SK-N-SH treated with all-trans-retinoic acid at 6 μM for 48 hours (cell line): ENCODE measurements around the gene BST1.

Experiments used
- ATAC-seq: fragments of 200-7000 bp; cut with Tn5 transposase; 3 replicates; pipeline ENCODE4 v1.9.1; 2020; ENCODE audit warnings: mild to moderate bottlenecking, moderate library complexity
- ARNTL ChIP-seq: fragments of 450-650 bp; formaldehyde crosslinking; IDR thresholded peaks from 2 replicates; pipeline ENCODE4 v1.5.0; 2020; ENCODE audit warnings: low read depth, mild to moderate bottlenecking, moderate library complexity, borderline replicate concordance
- BACH2 ChIP-seq: fragments of 250-450 bp; sonication (Bioruptor Pico); IDR thresholded peaks from 2 replicates; pipeline ENCODE4 v1.9.0; 2021; ENCODE audit warnings: mild to moderate bottlenecking, borderline replicate concordance
- CSDC2 ChIP-seq: fragments of 250-450 bp; sonication (Bioruptor Pico); IDR thresholded peaks from 2 replicates; pipeline ENCODE4 v1.5.0; 2020; ENCODE audit warnings: mild to moderate bottlenecking, moderate library complexity
- ESRRG ChIP-seq: fragments of 250-450 bp; sonication (Bioruptor Pico); IDR thresholded peaks from 2 replicates; pipeline ENCODE4 v1.6.1; 2021; ENCODE audit warnings: mild to moderate bottlenecking
- GLIS3 ChIP-seq: fragments of 250-450 bp; sonication (Bioruptor Pico); IDR thresholded peaks from 2 replicates; pipeline ENCODE4 v1.5.0; 2020; ENCODE audit warnings: mild to moderate bottlenecking, moderate library complexity
- ISL1 ChIP-seq: fragments of 250-450 bp; sonication (Bioruptor Pico); IDR thresholded peaks from 2 replicates; pipeline ENCODE4 v2.1.2; 2022; ENCODE audit warnings: mild to moderate bottlenecking, moderate library complexity
- OSR1 ChIP-seq: fragments of 250-450 bp; sonication (Bioruptor Pico); IDR thresholded peaks from 2 replicates; pipeline ENCODE4 v1.8.0; 2022; ENCODE audit warnings: moderate library complexity, mild to moderate bottlenecking, inconsistent platforms
- PPARA ChIP-seq: fragments of 250-450 bp; sonication (Bioruptor Pico); IDR thresholded peaks from 2 replicates; pipeline ENCODE4 v1.5.0; 2020; ENCODE audit warnings: mild to moderate bottlenecking, borderline replicate concordance
- RARB ChIP-seq: fragments of 250-450 bp; sonication (Bioruptor Pico); IDR thresholded peaks from 2 replicates; pipeline ENCODE4 v1.8.0; 2021; ENCODE audit warnings: mild to moderate bottlenecking, moderate library complexity
- SNAI2 ChIP-seq: fragments of 250-450 bp; sonication (Bioruptor Pico); IDR thresholded peaks from 2 replicates; pipeline ENCODE4 v1.5.0; 2020; ENCODE audit warnings: mild to moderate bottlenecking, moderate library complexity
- TCF4 ChIP-seq: fragments of 250-450 bp; sonication (Bioruptor Pico); IDR thresholded peaks from 2 replicates; pipeline ENCODE4 v1.8.0; 2021; ENCODE audit warnings: mild to moderate bottlenecking, moderate library complexity, borderline replicate concordance
- TOX ChIP-seq: fragments of 250-450 bp; sonication (Bioruptor Pico); IDR thresholded peaks from 2 replicates; pipeline ENCODE4 v1.8.0; 2021; ENCODE audit warnings: mild to moderate bottlenecking, moderate library complexity, borderline replicate concordance
- ZC3H10 ChIP-seq: fragments of 250-450 bp; sonication (Bioruptor Pico); IDR thresholded peaks from 2 replicates; pipeline ENCODE4 v1.5.1; 2021; ENCODE audit warnings: mild to moderate bottlenecking, moderate library complexity
- ZFP3 ChIP-seq: fragments of 250-450 bp; sonication (Bioruptor Pico); IDR thresholded peaks from 2 replicates; pipeline ENCODE4 v1.5.0; 2020; ENCODE audit warnings: mild to moderate bottlenecking, moderate library complexity
- ZFP30 ChIP-seq: fragments of 450-650 bp; formaldehyde crosslinking; IDR thresholded peaks from 2 replicates; pipeline ENCODE4 v1.5.0; 2022; ENCODE audit warnings: mild to moderate bottlenecking, moderate library complexity
- ZNF565 ChIP-seq: fragments of 450-650 bp; formaldehyde crosslinking; conservative IDR thresholded peaks from 2 replicates; pipeline ENCODE4 v1.5.0; 2020; ENCODE audit warnings: low read depth, mild to moderate bottlenecking, moderate library complexity
- ZNF70 ChIP-seq: fragments of 450-650 bp; formaldehyde crosslinking; IDR thresholded peaks from 2 replicates; pipeline ENCODE4 v1.5.0; 2020; ENCODE audit warnings: mild to moderate bottlenecking, moderate library complexity
- ZNF8 ChIP-seq: fragments of 450-650 bp; formaldehyde crosslinking; IDR thresholded peaks from 2 replicates; pipeline ENCODE4 v1.5.0; 2020; ENCODE audit warnings: mild to moderate bottlenecking, moderate library complexity
- TF ChIP-seq, protein P1 (sequence below): fragments of 250-450 bp; sonication (Bioruptor Pico); IDR thresholded peaks from 2 replicates; pipeline ENCODE4 v1.5.0; 2020; ENCODE audit warnings: mild to moderate bottlenecking, moderate library complexity
- TF ChIP-seq, protein P2 (sequence below): fragments of 250-450 bp; sonication (Bioruptor Pico); IDR thresholded peaks from 2 replicates; pipeline ENCODE4 v1.8.0; 2020; ENCODE audit warnings: mild to moderate bottlenecking, moderate library complexity, borderline replicate concordance
- TF ChIP-seq, protein P3 (sequence below): fragments of 250-450 bp; sonication (Bioruptor Pico); IDR thresholded peaks from 2 replicates; pipeline ENCODE4 v1.8.0; 2021; ENCODE audit warnings: low read depth, mild to moderate bottlenecking, moderate library complexity, borderline replicate concordance

The BST1 gene

DNA sequence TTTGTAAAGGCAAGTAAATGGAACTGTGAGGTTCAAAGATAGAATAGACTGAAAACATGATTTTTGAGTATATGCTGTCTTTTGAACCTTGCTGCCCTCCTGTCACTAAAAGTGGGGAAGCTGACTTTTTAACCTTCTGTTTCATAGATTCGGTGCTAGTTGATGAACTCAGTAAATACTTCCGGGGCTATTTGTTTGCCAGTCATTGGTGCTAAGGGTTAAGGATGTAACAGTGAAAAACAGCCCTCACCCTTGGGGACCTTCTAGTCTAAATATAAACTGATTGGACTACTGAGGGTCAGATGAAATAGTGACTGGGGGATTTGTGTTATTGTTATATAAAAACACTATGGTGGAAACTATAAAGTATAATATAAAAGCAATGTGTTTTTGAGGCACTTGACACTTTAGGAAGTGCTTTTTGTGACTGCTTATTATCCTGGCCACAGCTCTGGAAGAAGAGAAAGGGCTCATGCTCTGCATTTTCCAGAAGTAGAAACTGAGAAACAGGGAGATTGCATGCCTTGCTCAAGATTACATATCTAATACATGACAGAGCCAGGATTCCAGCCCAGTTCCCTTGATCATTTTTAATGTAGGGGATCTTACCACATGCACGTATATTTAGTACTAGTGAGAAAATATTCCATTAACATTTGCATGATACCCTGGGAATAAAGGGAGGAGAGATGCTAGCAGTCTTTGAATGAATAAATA, 3.9 kb downstream of the BST1 start:
- no peak for TF ChIP-seq BACH2 (CRISPR knock-in tag)
- no peak for TF ChIP-seq ZNF70 (CRISPR knock-in tag)
- TF ChIP-seq, protein P1, sequence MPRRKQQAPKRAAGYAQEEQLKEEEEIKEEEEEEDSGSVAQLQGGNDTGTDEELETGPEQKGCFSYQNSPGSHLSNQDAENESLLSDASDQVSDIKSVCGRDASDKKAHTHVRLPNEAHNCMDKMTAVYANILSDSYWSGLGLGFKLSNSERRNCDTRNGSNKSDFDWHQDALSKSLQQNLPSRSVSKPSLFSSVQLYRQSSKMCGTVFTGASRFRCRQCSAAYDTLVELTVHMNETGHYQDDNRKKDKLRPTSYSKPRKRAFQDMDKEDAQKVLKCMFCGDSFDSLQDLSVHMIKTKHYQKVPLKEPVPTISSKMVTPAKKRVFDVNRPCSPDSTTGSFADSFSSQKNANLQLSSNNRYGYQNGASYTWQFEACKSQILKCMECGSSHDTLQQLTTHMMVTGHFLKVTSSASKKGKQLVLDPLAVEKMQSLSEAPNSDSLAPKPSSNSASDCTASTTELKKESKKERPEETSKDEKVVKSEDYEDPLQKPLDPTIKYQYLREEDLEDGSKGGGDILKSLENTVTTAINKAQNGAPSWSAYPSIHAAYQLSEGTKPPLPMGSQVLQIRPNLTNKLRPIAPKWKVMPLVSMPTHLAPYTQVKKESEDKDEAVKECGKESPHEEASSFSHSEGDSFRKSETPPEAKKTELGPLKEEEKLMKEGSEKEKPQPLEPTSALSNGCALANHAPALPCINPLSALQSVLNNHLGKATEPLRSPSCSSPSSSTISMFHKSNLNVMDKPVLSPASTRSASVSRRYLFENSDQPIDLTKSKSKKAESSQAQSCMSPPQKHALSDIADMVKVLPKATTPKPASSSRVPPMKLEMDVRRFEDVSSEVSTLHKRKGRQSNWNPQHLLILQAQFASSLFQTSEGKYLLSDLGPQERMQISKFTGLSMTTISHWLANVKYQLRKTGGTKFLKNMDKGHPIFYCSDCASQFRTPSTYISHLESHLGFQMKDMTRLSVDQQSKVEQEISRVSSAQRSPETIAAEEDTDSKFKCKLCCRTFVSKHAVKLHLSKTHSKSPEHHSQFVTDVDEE (CRISPR knock-in tag), result no peak
- TF ChIP-seq, protein P2, sequence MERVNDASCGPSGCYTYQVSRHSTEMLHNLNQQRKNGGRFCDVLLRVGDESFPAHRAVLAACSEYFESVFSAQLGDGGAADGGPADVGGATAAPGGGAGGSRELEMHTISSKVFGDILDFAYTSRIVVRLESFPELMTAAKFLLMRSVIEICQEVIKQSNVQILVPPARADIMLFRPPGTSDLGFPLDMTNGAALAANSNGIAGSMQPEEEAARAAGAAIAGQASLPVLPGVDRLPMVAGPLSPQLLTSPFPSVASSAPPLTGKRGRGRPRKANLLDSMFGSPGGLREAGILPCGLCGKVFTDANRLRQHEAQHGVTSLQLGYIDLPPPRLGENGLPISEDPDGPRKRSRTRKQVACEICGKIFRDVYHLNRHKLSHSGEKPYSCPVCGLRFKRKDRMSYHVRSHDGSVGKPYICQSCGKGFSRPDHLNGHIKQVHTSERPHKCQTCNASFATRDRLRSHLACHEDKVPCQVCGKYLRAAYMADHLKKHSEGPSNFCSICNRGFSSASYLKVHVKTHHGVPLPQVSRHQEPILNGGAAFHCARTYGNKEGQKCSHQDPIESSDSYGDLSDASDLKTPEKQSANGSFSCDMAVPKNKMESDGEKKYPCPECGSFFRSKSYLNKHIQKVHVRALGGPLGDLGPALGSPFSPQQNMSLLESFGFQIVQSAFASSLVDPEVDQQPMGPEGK (CRISPR knock-in tag), result no peak
- TF ChIP-seq CSDC2 (CRISPR knock-in tag), result no peak
- TF ChIP-seq TOX (CRISPR knock-in tag), result no peak
- TF ChIP-seq ESRRG (CRISPR knock-in tag), result no peak
- no peak for TF ChIP-seq ARNTL
- TF ChIP-seq ZFP30 (CRISPR knock-in tag), result no peak
- TF ChIP-seq PPARA, result no peak
- TF ChIP-seq TCF4 (CRISPR knock-in tag), result no peak
- TF ChIP-seq, protein P3, sequence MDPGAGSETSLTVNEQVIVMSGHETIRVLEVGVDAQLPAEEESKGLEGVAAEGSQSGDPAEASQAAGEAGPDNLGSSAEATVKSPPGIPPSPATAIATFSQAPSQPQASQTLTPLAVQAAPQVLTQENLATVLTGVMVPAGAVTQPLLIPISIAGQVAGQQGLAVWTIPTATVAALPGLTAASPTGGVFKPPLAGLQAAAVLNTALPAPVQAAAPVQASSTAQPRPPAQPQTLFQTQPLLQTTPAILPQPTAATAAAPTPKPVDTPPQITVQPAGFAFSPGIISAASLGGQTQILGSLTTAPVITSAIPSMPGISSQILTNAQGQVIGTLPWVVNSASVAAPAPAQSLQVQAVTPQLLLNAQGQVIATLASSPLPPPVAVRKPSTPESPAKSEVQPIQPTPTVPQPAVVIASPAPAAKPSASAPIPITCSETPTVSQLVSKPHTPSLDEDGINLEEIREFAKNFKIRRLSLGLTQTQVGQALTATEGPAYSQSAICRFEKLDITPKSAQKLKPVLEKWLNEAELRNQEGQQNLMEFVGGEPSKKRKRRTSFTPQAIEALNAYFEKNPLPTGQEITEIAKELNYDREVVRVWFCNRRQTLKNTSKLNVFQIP (CRISPR knock-in tag), result no peak
- ATAC-seq, result no peak

DNA sequence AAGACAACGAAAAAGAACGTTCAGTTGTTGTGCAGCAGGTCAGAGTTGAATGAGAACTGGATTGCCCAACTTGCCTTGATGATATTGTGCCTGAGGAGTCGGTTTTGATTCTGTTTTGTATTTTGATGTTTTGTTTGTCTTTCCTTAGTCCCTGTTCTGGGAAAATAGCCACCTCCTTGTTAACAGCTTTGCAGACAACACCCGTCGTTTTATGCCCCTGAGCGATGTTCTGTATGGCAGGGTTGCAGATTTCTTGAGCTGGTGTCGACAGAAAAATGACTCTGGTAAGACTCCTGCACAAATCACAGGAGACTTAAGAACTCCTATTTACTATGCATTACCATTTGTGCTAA, 4.5 kb downstream of the BST1 start:
- no peak for ATAC-seq
- TF ChIP-seq ZNF565 (CRISPR knock-in tag) (no peak), ZFP3 (CRISPR knock-in tag) (no peak), ISL1 (no peak), ARNTL (no peak), ZNF70 (CRISPR knock-in tag) (no peak), OSR1 (CRISPR knock-in tag) (no peak), ZFP30 (CRISPR knock-in tag) (no peak), CSDC2 (CRISPR knock-in tag) (no peak), SNAI2 (CRISPR knock-in tag) (no peak), RARB (no peak)
- TF ChIP-seq, protein P2 (CRISPR knock-in tag), result no peak

DNA sequence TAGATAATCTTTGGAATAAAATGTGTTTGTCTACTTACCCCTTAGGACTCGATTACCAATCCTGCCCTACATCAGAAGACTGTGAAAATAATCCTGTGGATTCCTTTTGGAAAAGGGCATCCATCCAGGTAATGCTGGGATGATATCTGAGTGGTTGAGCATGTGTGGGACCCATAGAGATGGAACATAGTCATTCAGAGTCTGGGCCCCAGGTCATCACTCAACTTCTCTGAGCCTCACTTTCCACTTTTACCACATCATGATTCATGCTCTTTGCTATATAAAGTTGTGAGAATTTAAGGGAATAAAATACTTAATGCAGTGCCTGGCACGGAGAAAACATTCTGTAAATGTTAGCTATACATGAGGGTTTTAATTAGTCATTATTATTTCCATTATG, 8.9 kb downstream of the BST1 start:
- TF ChIP-seq ZC3H10 (CRISPR knock-in tag), result no peak
- no peak for TF ChIP-seq GLIS3 (CRISPR knock-in tag)
- no peak for TF ChIP-seq ZNF8
- no peak for TF ChIP-seq TCF4 (CRISPR knock-in tag)
- no peak for TF ChIP-seq BACH2 (CRISPR knock-in tag)
- no peak for ATAC-seq

DNA sequence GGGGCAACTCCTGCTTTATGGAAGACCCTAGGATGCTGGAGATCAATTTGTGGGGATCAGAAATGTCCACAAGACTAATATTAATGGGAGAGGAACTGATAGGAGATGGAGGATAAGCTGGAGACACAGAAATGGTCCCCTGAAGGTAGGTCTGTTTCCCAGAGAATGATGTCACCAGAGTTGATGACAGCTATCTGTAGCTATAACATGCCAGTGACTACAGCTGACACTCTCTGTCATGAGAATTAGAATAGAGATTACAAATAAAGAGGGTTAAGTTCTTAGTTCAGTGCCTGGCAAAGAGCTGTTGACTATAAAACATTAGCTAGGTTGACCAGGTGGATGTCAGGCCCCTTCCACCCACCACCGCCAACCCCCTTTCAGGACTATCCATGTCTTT, 9.3 kb downstream of the BST1 start:
- ATAC-seq, result no peak
- TF ChIP-seq ARNTL (no peak), ESRRG (CRISPR knock-in tag) (no peak)
